IMR-90 (cell line): ENCODE data around the gene KBTBD8.

Experiments
- NFE2L2 ChIP-seq: fragments of 150-350 bp; IDR thresholded peaks from 2 replicates; pipeline ENCODE4 v1.6.1; 2016; ENCODE audit warnings: low read depth, mild to moderate bottlenecking, low read length
- POLR2A ChIP-seq: IDR thresholded peaks from 2 replicates; pipeline ENCODE4 v1.6.1; 2012; ENCODE audit warnings: mild to moderate bottlenecking, low read depth, low read length
- RAD21 ChIP-seq: IDR thresholded peaks from 2 replicates; pipeline ENCODE4 v1.6.1; 2012; ENCODE audit warnings: low read length, improper control_type of control experiment
- RCOR1 ChIP-seq: IDR thresholded peaks from 2 replicates; pipeline ENCODE4 v1.6.1; 2012; ENCODE audit warnings: mild to moderate bottlenecking, low read length, improper control_type of control experiment; ENCODE audit not compliant: insufficient replicate concordance
- RFX5 ChIP-seq: IDR thresholded peaks from 2 replicates; pipeline ENCODE4 v1.8.0; 2012; ENCODE audit warnings: low read depth, mild to moderate bottlenecking, low read length, moderate library complexity
- SMC3 ChIP-seq: fragments of 150-350 bp; IDR thresholded peaks from 2 replicates; pipeline ENCODE4 v1.6.1; 2016; ENCODE audit warnings: low read depth, mild to moderate bottlenecking, antibody characterized with exemption, low read length, moderate library complexity
- TF ChIP-seq, protein P1 (sequence below): conservative IDR thresholded peaks from 2 replicates; pipeline ENCODE4 v1.5.1; 2012; ENCODE audit warnings: mild to moderate bottlenecking, low read depth, low read length, improper control_type of control experiment
- TF ChIP-seq, protein P2 (sequence below): fragments of 150-350 bp; IDR thresholded peaks from 2 replicates; pipeline ENCODE4 v1.6.1; 2017; ENCODE audit warnings: mild to moderate bottlenecking, antibody characterized with exemption, low read length, low read depth
- TF ChIP-seq, protein P3 (sequence below): fragments of 150-350 bp; IDR thresholded peaks from 2 replicates; pipeline ENCODE4 v1.6.1; 2016; ENCODE audit warnings: low read depth, mild to moderate bottlenecking, low read length, moderate library complexity, borderline replicate concordance

DNA sequence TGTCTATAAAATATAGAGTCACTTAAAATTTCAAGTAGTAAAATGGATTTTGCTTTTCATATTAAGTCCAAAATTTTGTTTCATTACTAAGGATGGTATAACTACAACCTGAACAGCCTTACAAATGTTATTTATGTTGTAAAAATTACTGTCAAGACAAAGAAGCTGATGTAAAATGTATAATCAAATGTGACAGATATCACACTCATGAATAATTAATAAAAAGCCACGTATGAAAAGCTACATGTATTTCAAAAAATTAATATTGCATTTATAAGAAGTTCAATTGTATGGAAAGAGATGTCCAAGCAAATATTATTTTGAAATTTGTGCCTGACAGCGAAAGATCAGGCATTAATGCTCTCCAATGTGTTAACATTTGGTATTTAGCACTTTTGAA, 48.9 kb downstream of the KBTBD8 start:
- TF ChIP-seq, protein P1, sequence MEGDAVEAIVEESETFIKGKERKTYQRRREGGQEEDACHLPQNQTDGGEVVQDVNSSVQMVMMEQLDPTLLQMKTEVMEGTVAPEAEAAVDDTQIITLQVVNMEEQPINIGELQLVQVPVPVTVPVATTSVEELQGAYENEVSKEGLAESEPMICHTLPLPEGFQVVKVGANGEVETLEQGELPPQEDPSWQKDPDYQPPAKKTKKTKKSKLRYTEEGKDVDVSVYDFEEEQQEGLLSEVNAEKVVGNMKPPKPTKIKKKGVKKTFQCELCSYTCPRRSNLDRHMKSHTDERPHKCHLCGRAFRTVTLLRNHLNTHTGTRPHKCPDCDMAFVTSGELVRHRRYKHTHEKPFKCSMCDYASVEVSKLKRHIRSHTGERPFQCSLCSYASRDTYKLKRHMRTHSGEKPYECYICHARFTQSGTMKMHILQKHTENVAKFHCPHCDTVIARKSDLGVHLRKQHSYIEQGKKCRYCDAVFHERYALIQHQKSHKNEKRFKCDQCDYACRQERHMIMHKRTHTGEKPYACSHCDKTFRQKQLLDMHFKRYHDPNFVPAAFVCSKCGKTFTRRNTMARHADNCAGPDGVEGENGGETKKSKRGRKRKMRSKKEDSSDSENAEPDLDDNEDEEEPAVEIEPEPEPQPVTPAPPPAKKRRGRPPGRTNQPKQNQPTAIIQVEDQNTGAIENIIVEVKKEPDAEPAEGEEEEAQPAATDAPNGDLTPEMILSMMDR, result no peak
- TF ChIP-seq POLR2A (no peak), RFX5 (no peak), NFE2L2 (no peak), RCOR1 (no peak), RAD21 (no peak), SMC3 (no peak)
- TF ChIP-seq, protein P2, sequence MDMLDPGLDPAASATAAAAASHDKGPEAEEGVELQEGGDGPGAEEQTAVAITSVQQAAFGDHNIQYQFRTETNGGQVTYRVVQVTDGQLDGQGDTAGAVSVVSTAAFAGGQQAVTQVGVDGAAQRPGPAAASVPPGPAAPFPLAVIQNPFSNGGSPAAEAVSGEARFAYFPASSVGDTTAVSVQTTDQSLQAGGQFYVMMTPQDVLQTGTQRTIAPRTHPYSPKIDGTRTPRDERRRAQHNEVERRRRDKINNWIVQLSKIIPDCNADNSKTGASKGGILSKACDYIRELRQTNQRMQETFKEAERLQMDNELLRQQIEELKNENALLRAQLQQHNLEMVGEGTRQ, result no peak
- TF ChIP-seq, protein P3, sequence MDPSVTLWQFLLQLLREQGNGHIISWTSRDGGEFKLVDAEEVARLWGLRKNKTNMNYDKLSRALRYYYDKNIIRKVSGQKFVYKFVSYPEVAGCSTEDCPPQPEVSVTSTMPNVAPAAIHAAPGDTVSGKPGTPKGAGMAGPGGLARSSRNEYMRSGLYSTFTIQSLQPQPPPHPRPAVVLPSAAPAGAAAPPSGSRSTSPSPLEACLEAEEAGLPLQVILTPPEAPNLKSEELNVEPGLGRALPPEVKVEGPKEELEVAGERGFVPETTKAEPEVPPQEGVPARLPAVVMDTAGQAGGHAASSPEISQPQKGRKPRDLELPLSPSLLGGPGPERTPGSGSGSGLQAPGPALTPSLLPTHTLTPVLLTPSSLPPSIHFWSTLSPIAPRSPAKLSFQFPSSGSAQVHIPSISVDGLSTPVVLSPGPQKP, result no peak
